ENCODE measurements around the gene PRCC. TPM values are rescaled to one million over a fixed set of nuclear protein-coding genes. Genes with fewer than 3 reads are reported as not detected.
A peak's percentile ranks its signal among the peaks of the same experiment; 100 is the strongest.

The PRCC gene
- total and polyA plus RNA-seq, 2 of the 13 experiments (the other 11 are each of a cell fraction or from before 2014, with no cell fraction given) = 24.2 to 40.5 TPM

- TF ChIP-seq CSRNP2 (CRISPR knock-in tag; conservative IDR thresholded peaks at IDR 0.05; ENCODE audit: low read depth) = no peak
- 0 out of 2 replicates have a peak, but pooled peaks have one; percentile 9 for TF ChIP-seq KLF6 (CRISPR knock-in tag; IDR thresholded peaks at IDR 0.05)
- TF ChIP-seq ZNF607 (CRISPR knock-in tag; IDR thresholded peaks at IDR 0.05; ENCODE audit: borderline replicate concordance) = 0 out of 2 replicates have a peak, but pooled peaks have one; percentile 75
- TF ChIP-seq CREBL2 (CRISPR knock-in tag; IDR thresholded peaks at IDR 0.05; ENCODE audit: borderline replicate concordance) = no peak; the same call in 1 of the 2 replicates
- no peak for TF ChIP-seq PHF5A (CRISPR knock-in tag; IDR thresholded peaks at IDR 0.05; ENCODE audit: low read depth, unreplicated experiment)
- no peak for TF ChIP-seq U2AF1 (optimal IDR thresholded peaks at IDR 0.05; ENCODE audit: low read depth, low read length)
- 0 out of 2 replicates have a peak, but pooled peaks have one; percentile 33 for TF ChIP-seq ZNF264 (CRISPR knock-in tag; IDR thresholded peaks at IDR 0.05)
- TF ChIP-seq ZNF24 (IDR thresholded peaks at IDR 0.05) = no peak
- no peak for TF ChIP-seq ZHX2 (IDR thresholded peaks at IDR 0.05; ENCODE audit: low read depth)
- no peak for TF ChIP-seq ZHX2 (CRISPR knock-in tag; IDR thresholded peaks at IDR 0.05; ENCODE audit: borderline replicate concordance)
- TF ChIP-seq EP300 (IDR thresholded peaks at IDR 0.05; ENCODE audit: low read depth in 2 of 2, low read length in 2 of 2) = no peak
- no peak for TF ChIP-seq EP300 (CRISPR knock-in tag; IDR thresholded peaks at IDR 0.05; ENCODE audit: borderline replicate concordance)
- no peak for TF ChIP-seq NR1H2 (CRISPR knock-in tag; IDR thresholded peaks at IDR 0.05; ENCODE audit: borderline replicate concordance, low read depth)
- no peak for TF ChIP-seq ZZZ3 (CRISPR knock-in tag; IDR thresholded peaks at IDR 0.05; ENCODE audit: borderline replicate concordance)
- peak; percentile 7 for TF ChIP-seq ZNF18 (CRISPR knock-in tag; IDR thresholded peaks at IDR 0.05; ENCODE audit: insufficient replicate concordance)
- TF ChIP-seq PHF8 (CRISPR knock-in tag; IDR thresholded peaks at IDR 0.05) = no peak
- TF ChIP-seq ZNF710 (CRISPR knock-in tag; IDR thresholded peaks at IDR 0.05; ENCODE audit: borderline replicate concordance) = 0 out of 2 replicates have a peak, but pooled peaks have one; percentile 39
Measured at GRCh38 chr1:156766298-156767100, 836 bp upstream of the PRCC start (continued).
